B cell (primary cell): ENCODE data around the gene SLC1A5. TPM values are rescaled to one million over a fixed set of nuclear protein-coding genes. Genes with fewer than 3 reads are reported as not detected.
"Not testable (repeated sequence)": the region's sequence is repeated elsewhere in the genome, so short reads cannot be mapped to it uniquely, and the experiment has no call there.

ENCODE experiments used
- ATAC-seq: fragments of 200-7000 bp; cut with Tn5 transposase; one replicate; pipeline ENCODE4 v1.10.0; 2021; ENCODE audit warnings: low read depth, mild to moderate bottlenecking, moderate number of reproducible peaks, moderate library complexity
- CTCF ChIA-PET: fragments of 350-600 bp; sonication (Branson Sonifier 250); formaldehyde crosslinking; loops from one replicate; lab custom pipeline; 2021; ENCODE audit warnings: antibody characterized with exemption, inconsistent platforms; lab: Charles Lee
- POLR2A ChIA-PET: fragments of 350-600 bp; sonication (Branson Sonifier 250); formaldehyde crosslinking; loops from one replicate; lab custom pipeline; 2021; ENCODE audit warnings: antibody characterized with exemption; lab: Charles Lee
- DNase-seq: peaks from one replicate; pipeline ENCODE4 v3.0.0; 2013
- H2AFZ ChIP-seq: 2 replicates; pipeline ENCODE4 v1.6.1; 2012; ENCODE audit warnings: mild to moderate bottlenecking, low read depth, low read length; ENCODE audit not compliant: insufficient read depth, poor library complexity, severe bottlenecking
- H3K27ac ChIP-seq, 2 donors: 1 replicate in 1 of 2; 2 replicates in 1 of 2; pipeline ENCODE4 v1.5.1; 2012 to 2013; ENCODE audit warnings: low read length in 2 of 2, mild to moderate bottlenecking in 2 of 2, moderate library complexity in 1 of 2
- H3K27me3 ChIP-seq, 4 experiments: fragments of 200-600 bp in 1 of 4; sonication (generic) in 1 of 4; replicated peaks in 1 of 4; 1 replicate in 2 of 4; 2 replicates in 2 of 4; pipeline versions ENCODE4 v1.6.1 to v1.7.0; 2013 to 2016; ENCODE audit warnings: low read length in 3 of 4, mild to moderate bottlenecking in 2 of 4, mixed read lengths in 1 of 4, moderate library complexity in 1 of 4; ENCODE audit not compliant: insufficient read depth in 4 of 4, control insufficient read depth in 3 of 4; ENCODE audit errors: control extremely low read depth in 1 of 4
- H3K36me3 ChIP-seq, 2 experiments: replicated peaks in 1 of 2; 1 replicate in 1 of 2; 2 replicates in 1 of 2; pipeline versions ENCODE4 v1.6.1 to v1.7.1; 2013; ENCODE audit warnings: low read length in 1 of 2; ENCODE audit not compliant: insufficient read depth in 2 of 2, control insufficient read depth in 1 of 2; ENCODE audit errors: control extremely low read depth in 1 of 2, extremely low read depth in 1 of 2
- H3K4me1 ChIP-seq, 2 donors: fragments of 200-600 bp in 1 of 2; sonication (generic) in 1 of 2; 1 replicate in 1 of 2; 2 replicates in 1 of 2; pipeline versions ENCODE4 v1.5.1 to v1.6.1; 2013 to 2017; ENCODE audit warnings: low read length in 2 of 2; ENCODE audit not compliant: control insufficient read depth in 2 of 2, insufficient read depth in 2 of 2
- H3K4me2 ChIP-seq: replicated peaks from 2 replicates; pipeline ENCODE3; 2012; ENCODE audit warnings: mild to moderate bottlenecking, low read depth, low read length; ENCODE audit not compliant: poor library complexity, severe bottlenecking
- H3K4me3 ChIP-seq, 5 experiments: fragments of 200-600 bp in 1 of 5; sonication (generic) in 1 of 5; 1 replicate in 3 of 5; 2 replicates in 2 of 5; pipeline versions ENCODE4 v1.5.1 to v1.7.0; 2011 to 2016; ENCODE audit warnings: low read length in 4 of 5, mild to moderate bottlenecking in 4 of 5, low read depth in 2 of 5, control low read depth in 1 of 5, moderate library complexity in 1 of 5; ENCODE audit not compliant: insufficient read depth in 1 of 5; ENCODE audit errors: control extremely low read depth in 1 of 5, extremely low read depth in 1 of 5
- H3K79me2 ChIP-seq: fragments of 200-600 bp; sonication (generic); one replicate; pipeline ENCODE4 v1.6.0; 2016; ENCODE audit warnings: low read length; ENCODE audit not compliant: control insufficient read depth, insufficient read depth
- H3K9ac ChIP-seq: fragments of 200-600 bp; sonication (generic); 2 replicates; pipeline ENCODE4 v1.6.1; 2017; ENCODE audit warnings: mild to moderate bottlenecking, low read length, moderate library complexity
- H3K9me3 ChIP-seq, 3 donors: one replicate each; pipeline versions ENCODE4 v1.6.1 to v1.7.1; 2013; ENCODE audit warnings: low read length in 2 of 3; ENCODE audit not compliant: control insufficient read depth in 2 of 3, insufficient read depth in 1 of 3; ENCODE audit errors: control extremely low read depth in 1 of 3
- H4K20me1 ChIP-seq: 2 replicates; pipeline ENCODE4 v1.6.0; 2012; ENCODE audit warnings: mild to moderate bottlenecking, low read length; ENCODE audit not compliant: insufficient read depth, control insufficient read depth, poor library complexity, severe bottlenecking
- H3K27ac Mint-ChIP-seq: one replicate; pipeline ENCODE4 v1.8.0; 2021; ENCODE audit warnings: mixed read lengths
- H3K27me3 Mint-ChIP-seq: one replicate; pipeline ENCODE4 v1.8.0; 2021; ENCODE audit warnings: mixed read lengths
- H3K4me1 Mint-ChIP-seq: one replicate; pipeline ENCODE4 v1.8.0; 2021; ENCODE audit warnings: mixed read lengths
- H3K4me3 Mint-ChIP-seq: one replicate; pipeline ENCODE4 v1.8.0; 2021; ENCODE audit warnings: mixed read lengths
- H3K9me3 Mint-ChIP-seq: one replicate; pipeline ENCODE4 v1.8.0; 2022; ENCODE audit warnings: mixed read lengths; ENCODE audit not compliant: insufficient read depth
- EZH2 ChIP-seq: IDR thresholded peaks from 2 replicates; pipeline ENCODE4 v1.6.1; 2012; ENCODE audit warnings: borderline replicate concordance, low read depth, mild to moderate bottlenecking, moderate library complexity, low read length; ENCODE audit not compliant: insufficient read depth, poor library complexity, severe bottlenecking
- WGBS: methylation state at CpG from one replicate; pipeline ENCODE4 v1.1.5; 2013; ENCODE audit warnings: missing lambda C conversion rate; ENCODE audit not compliant: insufficient coverage; 5-methylcytosine and 5-hydroxymethylcytosine counted together
- intact Hi-C: fragments of 100-400 bp; cut with micrococcal nuclease; formaldehyde crosslinking; loops from one replicate; pipeline ENCODE4 v1.10.0; 2022
- polyA plus RNA-seq: library from polyadenylated mRNA; depleted of rRNA; stranded (reverse); fragments of >200 nt; gene quantifications from 2 replicates; pipeline ENCODE4 v1.2.3, GENCODE V29; 2012
- total RNA-seq, 2 donors: library from RNA; stranded (reverse); fragments of 120-200 nt in 1 of 2; gene quantifications; 1 replicate in 1 of 2; 2 replicates in 1 of 2; pipeline versions ENCODE4 v1.2.3 to v1.2.4, GENCODE V29; 2013 to 2022
- TF ChIP-seq, protein P1 (sequence below): fragments of 200-600 bp; IDR thresholded peaks from one replicate; pipeline ENCODE4 v1.8.0; 2022; ENCODE audit warnings: antibody characterized with exemption, mild to moderate bottlenecking

SLC1A5 gene
- total and polyA plus RNA-seq, 2 donors (not counting 1 experiment from before 2014, with no cell fraction given), result 19.0 to 37.3 TPM

DNA sequence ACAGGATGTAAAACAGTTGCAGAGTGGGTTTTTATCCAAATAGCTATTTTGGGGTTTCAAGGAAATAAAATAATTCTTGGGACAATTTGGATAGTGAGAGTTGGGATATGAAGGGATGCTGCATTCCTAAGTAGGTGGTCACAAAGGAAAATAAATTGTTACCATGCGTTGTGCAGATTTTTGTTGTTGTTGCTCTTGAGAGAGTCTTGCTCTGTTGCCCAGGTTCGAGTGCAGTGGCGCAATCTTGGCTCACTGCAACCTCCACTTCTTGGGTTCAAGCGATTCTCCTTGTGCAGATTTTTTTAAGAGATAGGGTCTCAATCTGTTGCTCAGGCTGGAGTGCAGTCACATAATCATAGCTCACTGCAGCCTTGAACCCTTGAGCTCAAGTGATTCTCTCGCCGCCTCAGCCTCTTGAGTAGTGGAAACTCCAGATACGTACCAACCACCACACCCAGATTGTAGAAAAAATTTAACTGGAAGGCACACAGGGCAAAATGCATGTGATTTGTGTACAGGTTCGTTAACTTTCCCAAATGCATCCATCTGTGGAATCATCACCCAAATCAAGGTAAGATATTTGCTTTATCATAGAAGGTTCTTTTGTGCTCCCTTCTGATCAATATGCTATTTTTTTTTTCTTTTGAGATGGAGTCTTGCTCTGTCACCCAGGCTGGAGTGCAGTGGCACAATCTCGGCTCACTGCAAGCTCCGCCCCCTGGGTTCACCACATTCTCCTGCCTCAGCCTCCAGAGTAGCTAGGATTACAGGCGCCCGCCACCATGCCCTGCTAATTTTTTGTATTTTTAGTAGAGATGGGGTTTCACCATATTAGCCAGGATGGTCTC is 16.0 kb downstream of the SLC1A5 start:
- 98% methylated on average over 6 of the region's 12 CpGs for WGBS
- Histone ChIP-seq H3K4me1 (no peaks in the 10 kb centered on the region), H3K9me3 (no peaks in the 10 kb centered on the region), H3K36me3 (peaks cover 0 to 26% of the 10 kb centered on the region in 2 experiments), H3K4me2 (no peak overlapping the region), H3K27ac (no peak overlapping the region), H3K4me3 (no peak overlapping the region), H2AFZ (no peak overlapping the region), H4K20me1 (no peaks in the 10 kb centered on the region), H3K9ac (no peak overlapping the region), H3K27me3 (no peaks in the 10 kb centered on the region), H3K79me2 (no peaks in the 10 kb centered on the region)
- Mint-ChIP-seq H3K27me3 (no peaks in the 10 kb centered on the region), H3K9me3 (no peaks in the 10 kb centered on the region), H3K4me1 (no peaks in the 10 kb centered on the region), H3K4me3 (no peak overlapping the region), H3K27ac (no peak overlapping the region)
- intact Hi-C loops, result no loop called here
- TF ChIP-seq EZH2, result no peak
- TF ChIP-seq, protein P1, sequence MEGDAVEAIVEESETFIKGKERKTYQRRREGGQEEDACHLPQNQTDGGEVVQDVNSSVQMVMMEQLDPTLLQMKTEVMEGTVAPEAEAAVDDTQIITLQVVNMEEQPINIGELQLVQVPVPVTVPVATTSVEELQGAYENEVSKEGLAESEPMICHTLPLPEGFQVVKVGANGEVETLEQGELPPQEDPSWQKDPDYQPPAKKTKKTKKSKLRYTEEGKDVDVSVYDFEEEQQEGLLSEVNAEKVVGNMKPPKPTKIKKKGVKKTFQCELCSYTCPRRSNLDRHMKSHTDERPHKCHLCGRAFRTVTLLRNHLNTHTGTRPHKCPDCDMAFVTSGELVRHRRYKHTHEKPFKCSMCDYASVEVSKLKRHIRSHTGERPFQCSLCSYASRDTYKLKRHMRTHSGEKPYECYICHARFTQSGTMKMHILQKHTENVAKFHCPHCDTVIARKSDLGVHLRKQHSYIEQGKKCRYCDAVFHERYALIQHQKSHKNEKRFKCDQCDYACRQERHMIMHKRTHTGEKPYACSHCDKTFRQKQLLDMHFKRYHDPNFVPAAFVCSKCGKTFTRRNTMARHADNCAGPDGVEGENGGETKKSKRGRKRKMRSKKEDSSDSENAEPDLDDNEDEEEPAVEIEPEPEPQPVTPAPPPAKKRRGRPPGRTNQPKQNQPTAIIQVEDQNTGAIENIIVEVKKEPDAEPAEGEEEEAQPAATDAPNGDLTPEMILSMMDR, result no peak
- no peak for DNase-seq
- ChIA-PET POLR2A (no interaction called here), CTCF (interaction anchor here (1.8 kb wide), 1 partner anchor 68 kb away, joined by 6 read pairs; no protein-coding TSS in a partner anchor)
- no peak for ATAC-seq

DNA sequence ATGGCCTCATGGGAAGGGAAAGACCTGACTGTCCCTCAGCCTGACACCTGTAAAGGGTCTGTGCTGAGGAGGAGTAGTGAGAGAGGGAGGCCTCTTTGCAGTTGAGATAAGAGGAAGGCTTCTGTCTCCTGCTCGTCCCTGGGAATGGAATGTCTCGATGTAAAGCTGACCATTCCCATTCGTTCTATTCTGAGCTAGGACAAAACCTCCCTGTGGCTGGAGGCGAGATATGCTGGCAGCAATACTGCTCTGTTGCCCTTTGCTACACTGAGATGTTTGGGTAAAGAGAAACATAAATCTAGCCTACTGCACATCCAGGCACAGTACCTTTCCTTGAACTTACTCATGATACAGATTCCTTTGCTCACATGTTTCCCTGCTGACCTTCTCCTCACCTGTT is 19.6 kb downstream of the SLC1A5 start:
- H3K79me2 ChIP-seq, DNase-seq, H3K27me3 ChIP-seq, POLR2A ChIA-PET, H4K20me1 ChIP-seq, H3K9ac ChIP-seq, H3K4me1 ChIP-seq, ATAC-seq, H3K27ac ChIP-seq, H3K27me3 Mint-ChIP-seq, H3K4me3 ChIP-seq, H3K36me3 ChIP-seq, H3K27ac Mint-ChIP-seq, H3K4me1 Mint-ChIP-seq, H2AFZ ChIP-seq, H3K4me2 ChIP-seq, H3K9me3 Mint-ChIP-seq, H3K4me3 Mint-ChIP-seq, H3K9me3 ChIP-seq, intact Hi-C loops: not testable (repeated sequence)
- CTCF ChIA-PET, result interaction anchor here (0.7 to 1.3 kb wide), 4 partner anchors 24 to 103 kb away, joined by 3 to 4 read pairs (median 3); no protein-coding TSS in a partner anchor
- 81% methylated on average over 3 of the region's 4 CpGs for WGBS
